ENCODE data around the gene CERS6. TPM values are rescaled to one million over a fixed set of nuclear protein-coding genes. Genes with fewer than 3 reads are reported as not detected.
"Not testable (repeated sequence)": the region's sequence is repeated elsewhere in the genome, so short reads cannot be mapped to it uniquely, and the experiment has no call there.

The CERS6 gene
- total RNA-seq, 1 donor from 2014 or later = 66.5 TPM

DNA sequence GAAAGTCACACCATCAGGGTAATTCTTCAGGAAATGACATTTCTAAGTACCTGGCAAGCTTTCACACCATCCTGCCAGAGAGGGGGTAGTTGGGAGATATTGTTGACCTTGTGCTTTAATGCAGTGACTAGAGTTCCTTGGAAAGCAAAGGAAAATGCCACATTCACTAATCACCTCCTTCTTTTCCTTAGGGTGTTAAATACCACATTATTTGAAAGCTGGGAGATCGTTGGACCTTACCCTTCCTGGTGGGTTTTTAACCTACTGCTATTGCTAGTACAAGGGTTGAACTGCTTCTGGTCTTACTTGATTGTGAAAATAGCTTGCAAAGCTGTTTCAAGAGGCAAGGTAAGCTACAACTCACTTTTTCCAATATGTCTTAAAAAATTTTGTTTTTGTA, 309.3 kb downstream of the CERS6 start:
- H3K27me3 Mint-ChIP-seq (ENCODE audit: low read depth) = no peaks in the 10 kb centered on the region
- no peak for DNase-seq (ENCODE audit: low spot score in 2 of 2, unreplicated experiment in 2 of 2)
- TF ChIP-seq, protein P1, sequence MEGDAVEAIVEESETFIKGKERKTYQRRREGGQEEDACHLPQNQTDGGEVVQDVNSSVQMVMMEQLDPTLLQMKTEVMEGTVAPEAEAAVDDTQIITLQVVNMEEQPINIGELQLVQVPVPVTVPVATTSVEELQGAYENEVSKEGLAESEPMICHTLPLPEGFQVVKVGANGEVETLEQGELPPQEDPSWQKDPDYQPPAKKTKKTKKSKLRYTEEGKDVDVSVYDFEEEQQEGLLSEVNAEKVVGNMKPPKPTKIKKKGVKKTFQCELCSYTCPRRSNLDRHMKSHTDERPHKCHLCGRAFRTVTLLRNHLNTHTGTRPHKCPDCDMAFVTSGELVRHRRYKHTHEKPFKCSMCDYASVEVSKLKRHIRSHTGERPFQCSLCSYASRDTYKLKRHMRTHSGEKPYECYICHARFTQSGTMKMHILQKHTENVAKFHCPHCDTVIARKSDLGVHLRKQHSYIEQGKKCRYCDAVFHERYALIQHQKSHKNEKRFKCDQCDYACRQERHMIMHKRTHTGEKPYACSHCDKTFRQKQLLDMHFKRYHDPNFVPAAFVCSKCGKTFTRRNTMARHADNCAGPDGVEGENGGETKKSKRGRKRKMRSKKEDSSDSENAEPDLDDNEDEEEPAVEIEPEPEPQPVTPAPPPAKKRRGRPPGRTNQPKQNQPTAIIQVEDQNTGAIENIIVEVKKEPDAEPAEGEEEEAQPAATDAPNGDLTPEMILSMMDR (IDR thresholded peaks at IDR 0.05; ENCODE audit: unreplicated experiment) = no peak
- no peak overlapping the region for H3K4me3 Mint-ChIP-seq
- peaks cover 43% of the 10 kb centered on the region for H3K36me3 Mint-ChIP-seq
- H3K4me1 Mint-ChIP-seq = peaks cover 24% of the 10 kb centered on the region
- no peak overlapping the region for H3K27ac Mint-ChIP-seq
- H3K9me3 Mint-ChIP-seq = peaks cover 13% of the 10 kb centered on the region

DNA sequence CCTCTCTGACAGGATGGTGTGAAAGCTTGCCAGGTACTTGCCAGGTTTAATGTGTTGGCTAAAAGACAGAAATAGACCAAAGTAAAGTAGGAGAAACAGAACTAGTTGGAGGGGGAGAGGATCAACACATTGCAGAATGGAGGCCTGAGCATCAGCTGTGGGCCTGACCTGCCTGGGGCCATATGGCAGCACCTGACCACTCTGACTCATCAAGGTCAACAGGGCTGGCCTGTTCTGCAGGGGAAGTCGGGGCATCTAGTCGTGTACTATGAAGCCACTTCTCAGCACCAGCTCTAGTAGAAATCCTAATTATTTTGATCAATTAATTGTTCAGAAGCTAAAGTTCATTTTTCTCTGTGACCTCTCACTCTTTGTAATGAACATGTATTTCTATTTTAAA, 310.5 kb downstream of the CERS6 start:
- no peak overlapping the region for H3K27ac Mint-ChIP-seq
- no peaks in the 10 kb centered on the region for H3K27me3 Mint-ChIP-seq (ENCODE audit: low read depth)
- no peak overlapping the region for H3K4me3 Mint-ChIP-seq
- peaks cover 36% of the 10 kb centered on the region for H3K4me1 Mint-ChIP-seq
- no peak for DNase-seq (ENCODE audit: low spot score in 2 of 2, unreplicated experiment in 2 of 2)
- TF ChIP-seq, protein P1 (IDR thresholded peaks at IDR 0.05; ENCODE audit: unreplicated experiment) = no peak
- H3K36me3 Mint-ChIP-seq = peaks cover 39% of the 10 kb centered on the region
- peaks cover 13% of the 10 kb centered on the region for H3K9me3 Mint-ChIP-seq

DNA sequence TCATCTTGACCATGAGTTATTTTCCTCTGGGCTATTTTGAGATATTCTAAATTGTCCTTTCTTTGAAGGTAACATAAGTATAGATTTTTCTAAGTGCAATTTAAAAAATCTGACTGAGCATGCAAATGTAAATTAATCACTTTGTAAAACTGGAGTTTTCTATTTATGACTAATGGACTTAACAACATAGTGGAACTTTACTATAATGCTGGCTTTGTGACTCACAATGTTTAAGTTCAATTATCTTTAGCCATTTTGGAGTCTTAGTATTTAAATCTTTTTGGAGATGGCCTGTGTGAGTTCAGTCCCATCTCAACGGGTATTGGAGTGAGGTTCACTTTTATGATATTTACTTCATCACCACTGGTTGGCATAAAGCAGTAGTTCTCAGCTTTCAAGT, 311.2 kb downstream of the CERS6 start:
- no peak overlapping the region for H3K27ac Mint-ChIP-seq
- H3K4me3 Mint-ChIP-seq = no peak overlapping the region
- peaks cover 39% of the 10 kb centered on the region for H3K36me3 Mint-ChIP-seq
- peaks cover 13% of the 10 kb centered on the region for H3K9me3 Mint-ChIP-seq
- TF ChIP-seq, protein P1 (IDR thresholded peaks at IDR 0.05; ENCODE audit: unreplicated experiment) = no peak
- no peaks in the 10 kb centered on the region for H3K27me3 Mint-ChIP-seq (ENCODE audit: low read depth)
- H3K4me1 Mint-ChIP-seq = peaks cover 42% of the 10 kb centered on the region
- no peak for DNase-seq (ENCODE audit: low spot score in 2 of 2, unreplicated experiment in 2 of 2)

DNA sequence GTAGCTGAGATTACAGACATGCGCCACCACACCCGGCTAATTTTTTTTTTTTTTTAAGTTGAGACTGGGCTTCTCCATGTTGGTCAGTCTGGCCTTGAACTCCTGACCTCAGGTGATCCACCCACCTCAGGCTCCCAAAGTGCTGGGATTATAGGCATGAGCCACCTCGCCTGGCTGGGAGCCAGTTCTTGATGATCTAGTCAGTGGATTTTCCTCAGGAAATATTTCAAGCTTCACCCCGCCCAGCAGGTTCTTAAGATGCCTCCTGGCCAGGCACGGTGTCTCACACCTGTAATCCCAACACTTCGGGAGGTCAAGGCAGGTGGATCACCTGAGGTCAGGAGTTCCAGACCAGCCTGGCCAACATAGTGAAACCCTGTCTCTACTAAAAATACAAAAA, 312.3 kb downstream of the CERS6 start:
- H3K4me3 Mint-ChIP-seq; DNase-seq (ENCODE audit: low spot score in 2 of 2, unreplicated experiment in 2 of 2); H3K27ac Mint-ChIP-seq; H3K27me3 Mint-ChIP-seq (ENCODE audit: low read depth): not testable (repeated sequence)
- Mint-ChIP-seq H3K9me3 (peaks cover 13% of the 10 kb centered on the region), H3K36me3 (peaks cover 42% of the 10 kb centered on the region), H3K4me1 (peaks cover 50% of the 10 kb centered on the region)

DNA sequence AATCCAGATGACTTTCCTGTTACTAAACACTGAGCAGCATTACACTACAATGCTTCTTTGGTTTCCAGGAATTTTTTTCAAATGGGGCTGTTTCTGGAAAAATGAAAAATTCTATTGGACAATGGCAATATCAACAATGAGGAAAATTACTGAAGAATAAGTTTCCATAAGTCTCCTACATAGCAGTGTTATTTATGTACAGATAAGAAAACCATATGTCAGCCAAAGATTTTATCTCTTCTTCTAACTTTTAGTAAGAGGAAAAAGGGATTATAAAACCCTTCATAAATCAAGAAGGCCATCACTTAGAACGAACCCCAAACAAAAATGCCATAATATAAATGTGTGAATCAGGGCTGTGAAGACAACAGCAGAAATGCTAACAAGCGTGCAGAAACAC, 314.7 kb downstream of the CERS6 start:
- TF ChIP-seq, protein P1 (IDR thresholded peaks at IDR 0.05; ENCODE audit: unreplicated experiment) = no peak
- Mint-ChIP-seq H3K36me3 (peaks cover 46% of the 10 kb centered on the region), H3K9me3 (peaks cover 12% of the 10 kb centered on the region), H3K27me3 (ENCODE audit: low read depth) (no peaks in the 10 kb centered on the region), H3K4me3 (peak overlapping the region; percentile 3), H3K4me1 (peaks cover 50% of the 10 kb centered on the region), H3K27ac (peak overlapping the region; percentile 15)
- no peak for DNase-seq (ENCODE audit: low spot score in 2 of 2, unreplicated experiment in 2 of 2)

DNA sequence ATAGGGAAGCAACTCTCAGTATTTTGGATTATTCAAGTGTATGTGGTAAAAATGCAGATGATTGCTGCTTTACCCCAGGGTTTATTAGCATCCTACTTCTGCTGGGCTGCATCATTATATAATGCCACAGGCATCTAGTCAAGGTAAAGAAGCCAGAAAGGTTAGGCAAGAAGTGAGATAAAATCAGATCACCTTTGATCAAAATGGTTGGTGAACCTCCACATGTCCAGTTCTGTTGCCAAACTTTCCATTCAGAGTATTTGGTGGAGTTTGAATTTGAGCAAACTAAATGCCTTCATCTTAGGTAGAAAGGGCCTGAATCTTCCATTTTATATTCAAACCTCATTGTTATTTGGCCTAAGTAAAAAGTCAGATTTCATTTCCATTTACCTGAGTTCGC, 316.6 kb downstream of the CERS6 start:
- H3K27ac Mint-ChIP-seq = peak overlapping the region; percentile 61
- DNase-seq (ENCODE audit: low spot score in 2 of 2, unreplicated experiment in 2 of 2) = no peak
- peaks cover 36% of the 10 kb centered on the region for H3K4me1 Mint-ChIP-seq
- H3K36me3 Mint-ChIP-seq = peaks cover 41% of the 10 kb centered on the region
- H3K9me3 Mint-ChIP-seq = peaks cover 22% of the 10 kb centered on the region
- no peak overlapping the region for H3K4me3 Mint-ChIP-seq
- TF ChIP-seq, protein P1 (IDR thresholded peaks at IDR 0.05; ENCODE audit: unreplicated experiment) = no peak
- H3K27me3 Mint-ChIP-seq (ENCODE audit: low read depth) = no peaks in the 10 kb centered on the region
